NB4 (cell line): ENCODE results near the gene KAT2B.

Source experiments
- CTCF ChIP-seq: IDR thresholded peaks from one replicate; pipeline ENCODE4 v1.5.1; 2012; ENCODE audit warnings: low read depth, low read length
- POLR2A ChIP-seq: IDR thresholded peaks from 2 replicates; pipeline ENCODE4 v1.6.1; 2011; ENCODE audit warnings: mild to moderate bottlenecking; ENCODE audit not compliant: insufficient read length; ENCODE audit errors: extremely low read depth

GRCh38 chr3:20097015-20097414 is 56.8 kb downstream of the KAT2B start:
- TF ChIP-seq CTCF (no peak), POLR2A (no peak)
